Measurements from ENCODE around the gene SMC1A.

The SMC1A gene

DNA sequence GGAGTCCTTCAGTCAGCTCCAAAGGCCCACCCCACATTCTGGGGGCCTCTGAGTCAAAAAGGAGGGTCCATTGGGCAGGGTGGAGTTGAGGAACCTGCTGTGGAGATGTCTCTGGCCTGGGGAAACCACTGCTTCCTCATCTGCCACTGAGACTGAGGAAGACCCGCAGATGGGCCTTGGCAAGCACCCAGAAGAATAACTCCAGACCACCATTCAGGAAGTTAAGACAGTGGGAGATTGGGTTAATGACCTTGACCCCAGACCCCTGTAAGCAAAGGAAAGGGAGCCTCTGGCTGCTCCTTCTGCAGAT is 19.8 kb upstream of the SMC1A start:
- TF ChIP-seq, protein P1, sequence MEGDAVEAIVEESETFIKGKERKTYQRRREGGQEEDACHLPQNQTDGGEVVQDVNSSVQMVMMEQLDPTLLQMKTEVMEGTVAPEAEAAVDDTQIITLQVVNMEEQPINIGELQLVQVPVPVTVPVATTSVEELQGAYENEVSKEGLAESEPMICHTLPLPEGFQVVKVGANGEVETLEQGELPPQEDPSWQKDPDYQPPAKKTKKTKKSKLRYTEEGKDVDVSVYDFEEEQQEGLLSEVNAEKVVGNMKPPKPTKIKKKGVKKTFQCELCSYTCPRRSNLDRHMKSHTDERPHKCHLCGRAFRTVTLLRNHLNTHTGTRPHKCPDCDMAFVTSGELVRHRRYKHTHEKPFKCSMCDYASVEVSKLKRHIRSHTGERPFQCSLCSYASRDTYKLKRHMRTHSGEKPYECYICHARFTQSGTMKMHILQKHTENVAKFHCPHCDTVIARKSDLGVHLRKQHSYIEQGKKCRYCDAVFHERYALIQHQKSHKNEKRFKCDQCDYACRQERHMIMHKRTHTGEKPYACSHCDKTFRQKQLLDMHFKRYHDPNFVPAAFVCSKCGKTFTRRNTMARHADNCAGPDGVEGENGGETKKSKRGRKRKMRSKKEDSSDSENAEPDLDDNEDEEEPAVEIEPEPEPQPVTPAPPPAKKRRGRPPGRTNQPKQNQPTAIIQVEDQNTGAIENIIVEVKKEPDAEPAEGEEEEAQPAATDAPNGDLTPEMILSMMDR (IDR thresholded peaks at IDR 0.05): no peak

DNA sequence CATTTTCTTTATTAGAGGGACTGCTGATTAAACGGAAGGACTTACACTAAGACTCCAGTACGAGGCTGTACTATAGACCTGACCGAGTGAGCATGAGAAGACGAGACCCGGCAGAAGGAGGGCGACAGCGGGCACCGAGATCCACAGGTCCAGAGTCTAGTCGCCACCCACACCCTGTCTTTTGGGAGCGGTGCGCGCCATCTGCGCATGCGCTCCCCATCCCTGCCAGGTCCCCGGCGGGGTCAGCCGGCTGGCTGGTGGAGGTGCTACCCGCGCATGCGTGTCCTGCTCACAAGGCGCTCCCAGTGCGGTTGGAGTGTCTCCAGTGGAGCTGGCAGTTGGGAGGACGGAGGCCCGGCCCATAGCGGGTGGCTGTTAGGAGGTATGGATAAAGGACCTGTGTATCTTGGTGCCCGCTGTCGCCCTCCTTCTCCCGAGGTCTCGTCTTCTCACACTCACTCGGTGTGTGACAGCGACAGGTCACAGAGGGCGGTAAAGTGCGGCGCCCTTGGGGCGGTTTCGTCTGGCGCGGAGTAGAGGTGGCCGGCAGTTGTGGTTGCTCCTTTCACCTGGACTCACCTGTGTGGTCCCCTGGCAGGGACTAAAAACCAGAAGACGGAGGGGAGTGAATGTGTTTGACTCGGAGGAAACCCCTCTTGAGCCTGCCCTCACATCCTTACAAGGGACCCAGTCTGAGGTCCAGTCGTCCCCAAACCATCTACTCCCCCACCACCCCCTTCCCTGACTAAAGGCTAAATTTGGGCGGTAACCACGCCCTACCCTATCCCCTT is 19.3 kb upstream of the SMC1A start:
- TF ChIP-seq, protein P1 (IDR thresholded peaks at IDR 0.05): no peak

DNA sequence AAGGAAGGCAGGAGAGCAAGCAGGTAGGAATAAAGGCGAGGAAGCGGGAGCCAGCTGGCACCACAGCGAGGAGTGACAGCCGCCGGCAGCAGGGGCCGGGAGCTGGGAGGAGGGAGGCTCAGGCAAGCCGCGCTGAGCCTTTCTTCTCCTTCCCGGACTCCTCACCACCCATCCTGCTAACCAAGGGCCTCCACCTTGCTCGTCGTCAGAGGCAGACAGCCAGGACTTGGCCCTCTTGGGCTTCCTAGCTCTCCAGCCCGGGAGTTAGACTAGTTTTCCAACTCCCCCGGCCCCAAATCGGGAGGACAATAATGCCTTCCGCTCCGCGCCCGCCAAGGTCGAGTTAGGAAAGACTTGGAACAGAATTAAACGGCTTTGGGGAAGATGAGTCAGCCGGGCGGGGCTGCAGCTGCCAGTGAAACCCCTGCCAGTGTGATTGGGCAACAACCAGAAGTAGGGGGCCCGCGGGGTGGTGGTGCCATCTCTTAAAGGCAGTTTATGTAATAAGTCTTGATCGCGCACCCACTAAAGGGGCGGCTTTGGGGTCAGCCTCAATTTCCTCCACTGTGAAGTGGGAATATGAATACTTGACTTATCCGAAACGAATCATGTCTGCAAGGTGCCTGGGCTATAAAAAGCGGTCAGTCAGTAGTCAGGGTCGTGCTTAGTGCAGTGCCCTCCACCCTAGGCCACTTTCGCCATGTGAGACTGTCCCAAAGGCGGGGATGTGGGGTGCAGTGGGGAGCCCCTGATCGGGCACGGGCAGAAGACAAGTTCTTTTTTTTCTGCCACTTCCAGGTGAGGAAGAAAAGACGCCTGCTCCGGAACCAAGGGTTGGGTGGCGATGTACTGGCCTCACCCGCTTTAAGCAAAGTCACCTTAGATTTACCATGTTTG is 18.4 kb upstream of the SMC1A start:
- TF ChIP-seq, protein P1 (IDR thresholded peaks at IDR 0.05): no peak

DNA sequence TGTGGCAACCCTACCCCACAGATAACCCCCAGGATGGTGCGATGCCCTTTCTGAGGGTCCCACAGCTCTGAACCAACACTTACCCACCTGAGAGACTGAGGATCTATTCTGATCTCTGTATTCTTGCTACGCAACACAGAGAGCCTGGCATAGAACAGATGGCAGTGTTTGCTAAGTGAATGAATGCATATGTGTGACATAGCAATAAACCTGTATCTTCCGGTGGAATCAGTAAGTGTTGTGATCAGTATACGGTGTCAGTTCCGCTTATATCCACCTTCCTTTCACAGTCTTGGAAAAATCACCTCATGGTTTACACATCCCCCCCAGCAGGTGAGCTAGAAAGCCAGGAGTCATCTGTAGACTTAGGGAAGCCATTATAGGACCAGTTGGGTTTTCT is 17.6 kb upstream of the SMC1A start:
- TF ChIP-seq, protein P1 (IDR thresholded peaks at IDR 0.05): no peak

DNA sequence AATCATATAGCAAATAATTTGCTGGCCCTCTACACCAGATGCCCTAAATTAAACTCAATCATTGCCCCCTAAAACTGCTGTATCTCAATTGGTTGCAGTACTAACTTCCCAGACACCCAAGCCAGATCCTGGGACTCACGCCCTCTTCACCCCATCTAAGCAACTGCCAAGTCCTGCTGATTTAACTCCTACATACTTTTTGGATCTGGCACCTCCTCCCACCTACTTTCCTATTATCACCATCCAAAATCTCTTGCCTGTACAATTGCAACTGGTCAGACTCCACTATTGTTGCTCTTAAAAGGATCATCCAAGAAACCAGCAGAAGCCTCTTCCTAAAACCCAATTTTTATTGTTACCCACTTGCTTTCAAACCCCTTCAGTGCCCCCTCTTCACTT is 16.4 kb upstream of the SMC1A start:
- TF ChIP-seq, protein P1 (IDR thresholded peaks at IDR 0.05): no peak

DNA sequence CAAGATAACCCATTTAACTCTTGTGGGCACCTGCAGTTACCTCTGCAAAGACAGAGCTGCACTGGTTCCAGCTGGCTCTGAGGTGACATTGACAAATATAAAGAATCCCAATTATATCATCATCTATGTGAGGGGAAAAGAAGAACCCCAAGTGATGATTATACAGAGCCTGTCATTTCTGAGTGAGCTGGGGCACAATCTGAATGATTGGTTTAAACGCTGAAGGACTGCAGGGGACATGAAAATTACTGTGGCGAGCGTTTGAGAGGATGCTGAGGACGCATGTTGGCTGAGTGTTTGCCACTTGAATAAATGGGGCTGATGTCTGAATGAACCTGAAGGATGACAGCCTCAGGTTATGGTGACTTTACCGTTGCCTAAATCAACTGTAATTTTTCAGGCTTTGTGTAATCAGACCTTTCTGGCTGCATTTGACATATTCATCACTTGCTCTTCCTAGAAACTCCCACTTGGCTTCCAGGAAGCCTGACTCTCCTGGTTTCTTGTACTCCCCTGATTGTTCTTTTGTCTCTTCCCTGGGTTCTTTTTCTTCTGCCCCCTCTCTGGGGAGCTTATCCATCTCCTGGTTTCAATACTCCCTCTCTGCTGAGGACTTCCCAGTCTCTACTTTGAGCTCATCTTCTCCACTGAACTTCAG is 15.8 kb upstream of the SMC1A start:
- TF ChIP-seq, protein P1 (IDR thresholded peaks at IDR 0.05): no peak

DNA sequence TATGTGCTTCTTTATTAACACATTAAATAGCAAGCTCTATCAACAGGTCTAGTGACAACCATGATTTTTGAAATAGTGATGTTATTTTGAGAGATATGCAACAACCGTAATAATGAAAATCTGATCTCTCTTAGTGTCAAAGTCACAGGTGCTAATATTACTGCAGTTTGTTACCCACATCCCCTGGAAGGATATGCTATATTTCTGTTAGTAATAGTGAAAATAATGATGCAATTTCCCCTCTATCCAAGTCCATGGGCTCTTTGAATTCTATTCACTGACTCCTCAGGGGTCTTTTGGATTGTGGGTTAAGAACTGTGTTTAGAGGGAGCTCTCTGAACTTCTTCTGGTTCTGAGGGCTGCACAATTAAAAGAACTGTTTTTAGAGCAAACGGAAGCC is 14.8 kb upstream of the SMC1A start:
- TF ChIP-seq, protein P1 (IDR thresholded peaks at IDR 0.05): no peak
